ENCODE measurements around the gene BRSK1.

DNA sequence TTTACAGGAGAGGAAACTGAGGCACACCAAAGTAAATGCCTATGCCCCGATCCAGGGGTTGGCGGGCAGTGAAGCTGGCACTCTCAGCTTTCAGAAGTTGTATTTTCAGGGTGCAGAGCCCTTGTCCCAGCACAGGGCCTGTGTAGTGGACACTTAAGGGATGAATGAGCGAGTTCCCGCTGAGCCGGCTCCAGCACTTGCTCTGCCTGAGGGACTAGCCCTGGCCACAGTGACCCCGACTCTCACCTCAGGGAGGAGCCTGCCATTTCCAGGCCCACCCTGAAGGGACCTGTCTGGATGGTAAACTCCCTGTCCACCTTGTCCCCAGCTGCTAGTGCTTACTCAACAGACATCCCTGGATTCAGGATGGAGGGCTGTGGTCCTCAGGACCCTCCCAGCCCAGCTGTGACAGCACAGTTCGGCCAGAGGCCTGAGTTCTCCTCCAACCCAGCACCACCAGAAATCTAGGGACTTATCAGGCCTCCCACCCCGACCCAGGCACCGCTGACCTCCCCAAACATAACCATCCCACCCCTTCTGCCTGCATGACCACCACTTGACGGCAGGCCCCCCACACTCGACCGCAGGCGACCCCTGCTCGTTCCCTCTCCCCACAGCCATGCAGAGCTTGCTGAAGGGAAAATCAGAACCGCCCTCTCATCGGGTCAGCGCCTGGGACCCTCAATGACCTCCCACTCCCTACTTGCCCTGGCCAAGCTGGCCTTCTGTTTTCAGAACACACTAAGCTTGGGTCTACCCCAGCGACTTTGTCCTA, 33.3 kb upstream of the BRSK1 start:
- TF ChIP-seq POLR2AphosphoS5 (IDR thresholded peaks at IDR 0.05; ENCODE audit: low read depth, low read length) = no peak
- no peak for TF ChIP-seq SIN3A (IDR thresholded peaks at IDR 0.05; ENCODE audit: borderline replicate concordance, insufficient read depth, low read length)
- no peak for TF ChIP-seq TAF1 (IDR thresholded peaks at IDR 0.05; ENCODE audit: borderline replicate concordance, insufficient read depth, low read length)
